Liver (tissue), 9 donors: ENCODE data around the gene C14orf180. TPM values are rescaled to one million over a fixed set of nuclear protein-coding genes. Genes with fewer than 3 reads are reported as not detected.

Experiments used
- DNase-seq: peaks from one replicate; pipeline ENCODE4 v3.0.0-alpha.2; 2017; ENCODE audit warnings: low spot score
- H3K27ac ChIP-seq, 2 donors: one replicate each; pipeline ENCODE4 v1.7.0; 2013; ENCODE audit warnings: inconsistent platforms in 2 of 2, low read length in 2 of 2, control low read depth in 1 of 2, low read depth in 1 of 2, mild to moderate bottlenecking in 1 of 2
- H3K27me3 ChIP-seq, 4 donors: one replicate each; pipeline versions ENCODE4 v1.6.1 to v1.7.0; 2013; ENCODE audit warnings: low read length in 3 of 4, inconsistent platforms in 1 of 4, mild to moderate bottlenecking in 1 of 4, moderate library complexity in 1 of 4; ENCODE audit not compliant: control insufficient read depth in 4 of 4, insufficient read depth in 4 of 4
- H3K36me3 ChIP-seq, 4 donors: one replicate each; pipeline versions ENCODE4 v1.6.1 to v1.7.0; 2013; ENCODE audit warnings: low read length in 3 of 4, mild to moderate bottlenecking in 3 of 4, low read depth in 1 of 4, moderate library complexity in 1 of 4; ENCODE audit not compliant: control insufficient read depth in 4 of 4, insufficient read depth in 3 of 4
- H3K4me1 ChIP-seq, 4 donors: one replicate each; pipeline versions ENCODE4 v1.6.1 to v1.7.0; 2013; ENCODE audit warnings: low read length in 3 of 4, mild to moderate bottlenecking in 3 of 4, moderate library complexity in 1 of 4; ENCODE audit not compliant: control insufficient read depth in 4 of 4, insufficient read depth in 4 of 4
- H3K4me3 ChIP-seq, 3 donors: one replicate each; pipeline versions ENCODE4 v1.6.1 to v1.7.0; 2013; ENCODE audit warnings: low read length in 3 of 3, control low read depth in 1 of 3, low read depth in 1 of 3, mild to moderate bottlenecking in 1 of 3
- H3K9ac ChIP-seq, 2 donors: one replicate each; pipeline ENCODE4 v1.7.0; 2013; ENCODE audit warnings: low read length in 2 of 2, mild to moderate bottlenecking in 2 of 2, moderate library complexity in 2 of 2, control low read depth in 1 of 2, low read depth in 1 of 2
- H3K9me3 ChIP-seq, 4 donors: one replicate each; pipeline versions ENCODE4 v1.6.1 to v1.7.0; 2013; ENCODE audit warnings: low read length in 3 of 4; ENCODE audit not compliant: control insufficient read depth in 4 of 4
- EGR1 ChIP-seq, 2 donors: IDR thresholded peaks; 2 replicates each; pipeline ENCODE4 v1.6.1; 2016 to 2018; ENCODE audit warnings: antibody characterized with exemption in 2 of 2, low read depth in 2 of 2
- FOXA1 ChIP-seq: IDR thresholded peaks from 2 replicates; pipeline ENCODE4 v1.6.1; 2016; ENCODE audit warnings: antibody characterized with exemption
- GABPA ChIP-seq, 2 donors: IDR thresholded peaks in 1 of 2; conservative IDR thresholded peaks in 1 of 2; 2 replicates each; pipeline ENCODE4 v1.6.1; 2016; ENCODE audit warnings: antibody characterized with exemption in 2 of 2, mild to moderate bottlenecking in 1 of 2, moderate library complexity in 1 of 2
- HNF4A ChIP-seq, 2 donors: conservative IDR thresholded peaks; 2 replicates each; pipeline ENCODE4 v1.6.1; 2016; ENCODE audit warnings: antibody characterized with exemption in 2 of 2, mild to moderate bottlenecking in 2 of 2
- HNF4G ChIP-seq: IDR thresholded peaks from 2 replicates; pipeline ENCODE4 v1.6.1; 2016; ENCODE audit warnings: antibody characterized with exemption
- JUND ChIP-seq, 2 donors: IDR thresholded peaks; 2 replicates each; pipeline ENCODE4 v1.6.1; 2016; ENCODE audit warnings: antibody characterized with exemption in 2 of 2
- NR2F2 ChIP-seq: IDR thresholded peaks from 2 replicates; pipeline ENCODE4 v1.6.1; 2016; ENCODE audit warnings: antibody characterized with exemption
- RAD21 ChIP-seq, 2 donors: IDR thresholded peaks; 2 replicates each; pipeline ENCODE4 v1.6.1; 2016; ENCODE audit warnings: antibody characterized with exemption in 2 of 2, mild to moderate bottlenecking in 2 of 2
- RXRA ChIP-seq, 2 donors: IDR thresholded peaks; 2 replicates each; pipeline ENCODE4 v1.6.1; 2017 to 2018; ENCODE audit warnings: antibody characterized with exemption in 2 of 2, mild to moderate bottlenecking in 1 of 2
- SP1 ChIP-seq: IDR thresholded peaks from 2 replicates; pipeline ENCODE4 v1.6.1; 2018; ENCODE audit warnings: antibody characterized with exemption, mild to moderate bottlenecking
- TAF1 ChIP-seq: conservative IDR thresholded peaks from 2 replicates; pipeline ENCODE4 v1.6.1; 2016; ENCODE audit warnings: antibody characterized with exemption, mild to moderate bottlenecking
- YY1 ChIP-seq: IDR thresholded peaks from 2 replicates; pipeline ENCODE4 v1.6.1; 2016; ENCODE audit warnings: antibody characterized with exemption, mild to moderate bottlenecking
- WGBS: extraction: QIAGEN DNeasy Blood & Tissue Kit; methylation state at CpG from one replicate; pipeline ENCODE4 v1.1.7; 2013; 5-methylcytosine and 5-hydroxymethylcytosine counted together
- polyA plus RNA-seq, 2 donors: library from polyadenylated mRNA; stranded (reverse) in 1 of 2; unstranded in 1 of 2; fragments of 200-250 nt in 1 of 2; fragments of >200 nt in 1 of 2; fragmentation: Nextera tagmentation in 1 of 2; extraction: Ambion mirVana in 1 of 2; gene quantifications; one replicate each; pipeline versions ENCODE4 v1.2.1 to v1.2.3, GENCODE V29; 2013 to 2015
- total RNA-seq, 2 donors: library from RNA; depleted of rRNA; stranded (reverse); fragments of >200 nt; gene quantifications; one replicate each; pipeline ENCODE4 v1.2.3, GENCODE V29; 2014
- TF ChIP-seq, protein P1 (sequence below): IDR thresholded peaks from 2 replicates; pipeline ENCODE4 v1.6.1; 2016; ENCODE audit warnings: antibody characterized with exemption
- TF ChIP-seq, protein P2 (sequence below): IDR thresholded peaks from 2 replicates; pipeline ENCODE4 v1.6.1; 2016; ENCODE audit warnings: antibody characterized with exemption
- TF ChIP-seq, protein P3 (sequence below): IDR thresholded peaks from 2 replicates; pipeline ENCODE4 v1.6.1; 2016; ENCODE audit warnings: antibody characterized with exemption
- TF ChIP-seq, protein P4 (sequence below): fragments of 150-350 bp; IDR thresholded peaks from 2 replicates; pipeline ENCODE4 v1.5.1; 2017; ENCODE audit warnings: improper control_type of control experiment, low read depth, low read length; ENCODE audit not compliant: missing input control
- TF ChIP-seq, protein P5 (sequence below): IDR thresholded peaks from 2 replicates; pipeline ENCODE4 v1.6.1; 2016; ENCODE audit warnings: antibody characterized with exemption, mild to moderate bottlenecking
- donor health status: healthy.
- donor health status: healthy.
- donor health status: healthy.
- donor health status: healthy.
- donor health status: healthy.

The C14orf180 gene
- total and polyA plus RNA-seq, 4 donors = 0.09 to 4.0 (median 2.9) TPM

DNA sequence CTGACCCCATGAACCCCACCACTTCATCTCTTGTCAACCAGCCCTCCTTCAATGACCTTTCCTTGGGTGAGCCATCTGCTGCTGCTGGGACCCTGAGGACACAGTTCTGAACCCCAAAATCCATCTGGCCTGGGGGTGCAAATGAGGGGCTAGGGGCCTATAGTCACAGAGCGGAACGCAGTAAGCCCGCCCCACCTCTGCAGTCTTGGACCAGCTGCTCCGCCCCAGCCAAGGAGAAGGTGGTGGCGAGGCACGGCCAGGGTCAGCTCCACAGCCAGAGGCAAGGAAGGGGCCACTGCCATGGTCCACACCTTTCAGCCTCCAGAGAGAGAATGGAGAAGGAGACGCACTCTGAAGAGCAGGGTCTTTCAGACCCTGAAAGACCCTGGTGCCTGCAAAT lies 19.9 kb downstream of the C14orf180 start:
- no peaks in the 10 kb centered on the region for H3K36me3 ChIP-seq
- H3K27me3 ChIP-seq = peaks cover 0 to 7% (median 2%) of the 10 kb centered on the region in 4 donors
- no peak for TF ChIP-seq TAF1
- TF ChIP-seq SP1 = no peak
- TF ChIP-seq HNF4G = no peak
- TF ChIP-seq, protein P1, sequence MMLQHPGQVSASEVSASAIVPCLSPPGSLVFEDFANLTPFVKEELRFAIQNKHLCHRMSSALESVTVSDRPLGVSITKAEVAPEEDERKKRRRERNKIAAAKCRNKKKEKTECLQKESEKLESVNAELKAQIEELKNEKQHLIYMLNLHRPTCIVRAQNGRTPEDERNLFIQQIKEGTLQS = no peak
- no peak for TF ChIP-seq RAD21 (IDR thresholded peaks at IDR 0.05)
- TF ChIP-seq HNF4A (conservative IDR thresholded peaks at IDR 0.05) = no peak
- TF ChIP-seq, protein P2, sequence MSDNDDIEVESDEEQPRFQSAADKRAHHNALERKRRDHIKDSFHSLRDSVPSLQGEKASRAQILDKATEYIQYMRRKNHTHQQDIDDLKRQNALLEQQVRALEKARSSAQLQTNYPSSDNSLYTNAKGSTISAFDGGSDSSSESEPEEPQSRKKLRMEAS = no peak
- TF ChIP-seq EGR1 (IDR thresholded peaks at IDR 0.05; ENCODE audit: low read depth in 2 of 2) = no peak
- no peak for TF ChIP-seq FOXA1
- no peak for TF ChIP-seq YY1
- no peak for TF ChIP-seq JUND (IDR thresholded peaks at IDR 0.05)
- TF ChIP-seq, protein P3, sequence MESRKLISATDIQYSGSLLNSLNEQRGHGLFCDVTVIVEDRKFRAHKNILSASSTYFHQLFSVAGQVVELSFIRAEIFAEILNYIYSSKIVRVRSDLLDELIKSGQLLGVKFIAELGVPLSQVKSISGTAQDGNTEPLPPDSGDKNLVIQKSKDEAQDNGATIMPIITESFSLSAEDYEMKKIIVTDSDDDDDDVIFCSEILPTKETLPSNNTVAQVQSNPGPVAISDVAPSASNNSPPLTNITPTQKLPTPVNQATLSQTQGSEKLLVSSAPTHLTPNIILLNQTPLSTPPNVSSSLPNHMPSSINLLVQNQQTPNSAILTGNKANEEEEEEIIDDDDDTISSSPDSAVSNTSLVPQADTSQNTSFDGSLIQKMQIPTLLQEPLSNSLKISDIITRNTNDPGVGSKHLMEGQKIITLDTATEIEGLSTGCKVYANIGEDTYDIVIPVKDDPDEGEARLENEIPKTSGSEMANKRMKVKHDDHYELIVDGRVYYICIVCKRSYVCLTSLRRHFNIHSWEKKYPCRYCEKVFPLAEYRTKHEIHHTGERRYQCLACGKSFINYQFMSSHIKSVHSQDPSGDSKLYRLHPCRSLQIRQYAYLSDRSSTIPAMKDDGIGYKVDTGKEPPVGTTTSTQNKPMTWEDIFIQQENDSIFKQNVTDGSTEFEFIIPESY = no peak
- H3K9me3 ChIP-seq = no peaks in the 10 kb centered on the region
- DNase-seq = no peak
- H3K27ac ChIP-seq = no peak overlapping the region
- H3K4me3 ChIP-seq = no peak overlapping the region
- 91% methylated on average over 7 of the region's 7 CpGs for WGBS
- H3K4me1 ChIP-seq = peaks cover 0 to 1% (median 0%) of the 10 kb centered on the region in 4 donors
- no peak overlapping the region for H3K9ac ChIP-seq

DNA sequence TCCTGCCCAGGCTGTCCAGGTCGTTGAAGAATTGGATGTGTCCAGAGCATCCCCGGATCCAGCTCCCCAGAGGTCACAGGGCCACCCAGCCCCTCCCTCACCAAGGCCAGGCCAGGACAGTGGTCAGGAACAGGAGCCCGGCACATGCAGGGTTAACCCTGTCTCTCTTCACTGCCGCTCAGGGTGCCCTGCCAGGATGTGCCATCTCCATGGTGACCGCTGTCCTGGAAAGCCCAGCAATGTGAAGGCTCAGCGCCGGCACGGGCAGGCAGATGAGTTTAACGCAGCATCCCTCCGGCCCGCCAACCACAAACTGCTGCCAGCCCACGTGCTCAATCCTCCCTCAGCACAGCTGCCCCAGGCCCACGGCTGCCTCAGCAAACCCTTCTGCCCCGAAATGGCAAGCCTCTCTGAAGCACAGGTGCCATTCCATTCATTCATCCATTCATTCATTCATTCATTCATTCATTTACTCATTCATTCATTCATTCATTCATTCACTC lies 20.6 kb downstream of the C14orf180 start:
- no peak overlapping the region for H3K9ac ChIP-seq
- no peaks in the 10 kb centered on the region for H3K9me3 ChIP-seq
- WGBS = 26% methylated on average over 14 of the region's 14 CpGs
- no peak for DNase-seq
- H3K4me3 ChIP-seq = no peak overlapping the region
- TF ChIP-seq RXRA (IDR thresholded peaks at IDR 0.05) (no peak), GABPA (IDR thresholded peaks at IDR 0.05 in 1 of 2, conservative IDR thresholded peaks at IDR 0.05 in 1 of 2) (no peak), HNF4A (conservative IDR thresholded peaks at IDR 0.05) (no peak), NR2F2 (no peak), FOXA1 (no peak), EGR1 (IDR thresholded peaks at IDR 0.05; ENCODE audit: low read depth in 2 of 2) (no peak), HNF4G (no peak), RAD21 (IDR thresholded peaks at IDR 0.05) (no peak), JUND (IDR thresholded peaks at IDR 0.05) (no peak)
- TF ChIP-seq, protein P4, sequence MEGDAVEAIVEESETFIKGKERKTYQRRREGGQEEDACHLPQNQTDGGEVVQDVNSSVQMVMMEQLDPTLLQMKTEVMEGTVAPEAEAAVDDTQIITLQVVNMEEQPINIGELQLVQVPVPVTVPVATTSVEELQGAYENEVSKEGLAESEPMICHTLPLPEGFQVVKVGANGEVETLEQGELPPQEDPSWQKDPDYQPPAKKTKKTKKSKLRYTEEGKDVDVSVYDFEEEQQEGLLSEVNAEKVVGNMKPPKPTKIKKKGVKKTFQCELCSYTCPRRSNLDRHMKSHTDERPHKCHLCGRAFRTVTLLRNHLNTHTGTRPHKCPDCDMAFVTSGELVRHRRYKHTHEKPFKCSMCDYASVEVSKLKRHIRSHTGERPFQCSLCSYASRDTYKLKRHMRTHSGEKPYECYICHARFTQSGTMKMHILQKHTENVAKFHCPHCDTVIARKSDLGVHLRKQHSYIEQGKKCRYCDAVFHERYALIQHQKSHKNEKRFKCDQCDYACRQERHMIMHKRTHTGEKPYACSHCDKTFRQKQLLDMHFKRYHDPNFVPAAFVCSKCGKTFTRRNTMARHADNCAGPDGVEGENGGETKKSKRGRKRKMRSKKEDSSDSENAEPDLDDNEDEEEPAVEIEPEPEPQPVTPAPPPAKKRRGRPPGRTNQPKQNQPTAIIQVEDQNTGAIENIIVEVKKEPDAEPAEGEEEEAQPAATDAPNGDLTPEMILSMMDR = no peak
- TF ChIP-seq, protein P2 = no peak
- TF ChIP-seq, protein P5, sequence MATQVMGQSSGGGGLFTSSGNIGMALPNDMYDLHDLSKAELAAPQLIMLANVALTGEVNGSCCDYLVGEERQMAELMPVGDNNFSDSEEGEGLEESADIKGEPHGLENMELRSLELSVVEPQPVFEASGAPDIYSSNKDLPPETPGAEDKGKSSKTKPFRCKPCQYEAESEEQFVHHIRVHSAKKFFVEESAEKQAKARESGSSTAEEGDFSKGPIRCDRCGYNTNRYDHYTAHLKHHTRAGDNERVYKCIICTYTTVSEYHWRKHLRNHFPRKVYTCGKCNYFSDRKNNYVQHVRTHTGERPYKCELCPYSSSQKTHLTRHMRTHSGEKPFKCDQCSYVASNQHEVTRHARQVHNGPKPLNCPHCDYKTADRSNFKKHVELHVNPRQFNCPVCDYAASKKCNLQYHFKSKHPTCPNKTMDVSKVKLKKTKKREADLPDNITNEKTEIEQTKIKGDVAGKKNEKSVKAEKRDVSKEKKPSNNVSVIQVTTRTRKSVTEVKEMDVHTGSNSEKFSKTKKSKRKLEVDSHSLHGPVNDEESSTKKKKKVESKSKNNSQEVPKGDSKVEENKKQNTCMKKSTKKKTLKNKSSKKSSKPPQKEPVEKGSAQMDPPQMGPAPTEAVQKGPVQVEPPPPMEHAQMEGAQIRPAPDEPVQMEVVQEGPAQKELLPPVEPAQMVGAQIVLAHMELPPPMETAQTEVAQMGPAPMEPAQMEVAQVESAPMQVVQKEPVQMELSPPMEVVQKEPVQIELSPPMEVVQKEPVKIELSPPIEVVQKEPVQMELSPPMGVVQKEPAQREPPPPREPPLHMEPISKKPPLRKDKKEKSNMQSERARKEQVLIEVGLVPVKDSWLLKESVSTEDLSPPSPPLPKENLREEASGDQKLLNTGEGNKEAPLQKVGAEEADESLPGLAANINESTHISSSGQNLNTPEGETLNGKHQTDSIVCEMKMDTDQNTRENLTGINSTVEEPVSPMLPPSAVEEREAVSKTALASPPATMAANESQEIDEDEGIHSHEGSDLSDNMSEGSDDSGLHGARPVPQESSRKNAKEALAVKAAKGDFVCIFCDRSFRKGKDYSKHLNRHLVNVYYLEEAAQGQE = no peak
- TF ChIP-seq, protein P3 = no peak
- H3K27me3 ChIP-seq = peaks cover 0 to 12% (median 4%) of the 10 kb centered on the region in 4 donors
- H3K27ac ChIP-seq = no peak overlapping the region
- no peaks in the 10 kb centered on the region for H3K36me3 ChIP-seq
- H3K4me1 ChIP-seq = peaks cover 0 to 3% (median 0%) of the 10 kb centered on the region in 4 donors
